OCI-LY3 (cell line): ENCODE measurements around the gene RILPL1.

Source experiments
- EZH2phosphoT487 ChIP-seq: fragments of 200-600 bp; shearing (Covaris generic); IDR thresholded peaks from 2 replicates; pipeline ENCODE4 v1.6.1; 2018; ENCODE audit warnings: antibody characterized with exemption, mixed run types, low read depth
- TF ChIP-seq, protein P1 (sequence below): fragments of 200-600, 300-600 bp; sonication (generic); IDR thresholded peaks from 2 replicates; pipeline ENCODE4 v1.5.1; 2014; ENCODE audit warnings: antibody characterized with exemption, low read length, low read depth

DNA sequence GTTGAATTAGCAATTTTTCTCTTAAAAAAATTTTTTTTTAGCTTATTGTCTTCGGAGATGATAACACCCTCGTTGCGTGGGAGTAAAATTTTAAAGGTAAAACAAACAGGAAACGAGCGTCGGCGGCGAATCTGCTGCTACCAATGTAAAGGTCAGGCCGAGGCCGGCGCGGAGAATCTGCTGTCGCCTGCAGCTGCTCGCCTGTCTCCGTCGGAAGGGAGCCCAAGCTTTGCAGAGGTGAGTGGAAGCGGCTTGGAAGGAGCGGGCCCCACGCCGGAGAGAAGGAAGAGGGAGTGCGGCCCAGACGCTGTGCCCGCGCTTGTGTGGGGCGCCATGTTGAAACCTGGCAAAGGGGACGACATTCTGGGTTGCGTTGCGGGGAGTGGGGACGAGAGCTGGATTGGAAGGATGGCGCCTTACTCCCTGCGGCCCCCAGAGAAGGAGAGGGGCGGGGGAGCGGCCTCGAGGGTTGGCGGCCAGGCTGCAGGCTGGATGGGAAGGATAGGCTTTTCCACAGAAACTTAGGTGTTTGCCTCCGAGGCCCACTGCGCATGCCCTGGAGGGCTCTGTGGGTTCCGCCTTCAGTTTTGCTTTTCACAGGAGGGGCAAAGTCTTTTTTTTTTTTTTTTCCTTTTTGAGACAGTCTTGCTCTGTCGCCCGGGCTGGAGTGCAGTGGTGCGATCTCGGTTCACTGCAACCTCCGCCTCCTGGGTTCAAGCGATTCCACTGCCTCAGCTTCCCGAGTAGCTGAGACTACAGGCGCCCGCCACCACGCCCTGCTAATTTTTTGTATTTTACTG is 75.3 kb downstream of the RILPL1 start, which contains the start of gene SNRNP35:
- TF ChIP-seq, protein P1, sequence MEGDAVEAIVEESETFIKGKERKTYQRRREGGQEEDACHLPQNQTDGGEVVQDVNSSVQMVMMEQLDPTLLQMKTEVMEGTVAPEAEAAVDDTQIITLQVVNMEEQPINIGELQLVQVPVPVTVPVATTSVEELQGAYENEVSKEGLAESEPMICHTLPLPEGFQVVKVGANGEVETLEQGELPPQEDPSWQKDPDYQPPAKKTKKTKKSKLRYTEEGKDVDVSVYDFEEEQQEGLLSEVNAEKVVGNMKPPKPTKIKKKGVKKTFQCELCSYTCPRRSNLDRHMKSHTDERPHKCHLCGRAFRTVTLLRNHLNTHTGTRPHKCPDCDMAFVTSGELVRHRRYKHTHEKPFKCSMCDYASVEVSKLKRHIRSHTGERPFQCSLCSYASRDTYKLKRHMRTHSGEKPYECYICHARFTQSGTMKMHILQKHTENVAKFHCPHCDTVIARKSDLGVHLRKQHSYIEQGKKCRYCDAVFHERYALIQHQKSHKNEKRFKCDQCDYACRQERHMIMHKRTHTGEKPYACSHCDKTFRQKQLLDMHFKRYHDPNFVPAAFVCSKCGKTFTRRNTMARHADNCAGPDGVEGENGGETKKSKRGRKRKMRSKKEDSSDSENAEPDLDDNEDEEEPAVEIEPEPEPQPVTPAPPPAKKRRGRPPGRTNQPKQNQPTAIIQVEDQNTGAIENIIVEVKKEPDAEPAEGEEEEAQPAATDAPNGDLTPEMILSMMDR: no peak
- TF ChIP-seq EZH2phosphoT487: no peak
